ENCODE results near the gene MAGEA4.

The MAGEA4 gene

GRCh38 chrX:151889421-151889820, 23.3 kb upstream of the MAGEA4 start:
- Histone ChIP-seq H3K27me3 (ENCODE audit: insufficient read depth, low read length) (no peaks in the 10 kb centered on the region), H3K79me1 (ENCODE audit: low read length) (no peaks in the 10 kb centered on the region), H2BK120ac (ENCODE audit: insufficient read depth, low read length, poor library complexity) (no peak overlapping the region), H3K9me3 (ENCODE audit: insufficient read depth, low read depth, low read length) (no peaks in the 10 kb centered on the region), H3K79me2 (ENCODE audit: control insufficient read depth, insufficient read depth, low read length, poor library complexity) (no peaks in the 10 kb centered on the region), H2AFZ (ENCODE audit: insufficient read depth, low read length, poor library complexity) (no peak overlapping the region), H2BK12ac (ENCODE audit: low read length) (no peak overlapping the region), H3K36me3 (ENCODE audit: control insufficient read depth in 1 of 2, insufficient read depth in 2 of 2, low read length in 2 of 2) (no peaks in the 10 kb centered on the region), H3K23ac (ENCODE audit: low read length) (no peak overlapping the region), H4K8ac (ENCODE audit: low read depth, low read length) (no peak overlapping the region), H3K4ac (ENCODE audit: low read depth, low read length) (no peak overlapping the region), H4K91ac (ENCODE audit: low read depth, low read length) (no peak overlapping the region), H3K4me2 (ENCODE audit: low read length) (no peak overlapping the region), H3K18ac (ENCODE audit: low read length) (no peak overlapping the region), H3K4me3 (ENCODE audit: low read depth, low read length) (no peak overlapping the region), H3K9ac (ENCODE audit: low read length) (no peak overlapping the region), H2BK5ac (ENCODE audit: low read depth, low read length, poor library complexity) (no peak overlapping the region), H3K4me1 (ENCODE audit: control insufficient read depth in 1 of 2, insufficient read depth in 2 of 2, low read length in 2 of 2) (no peaks in the 10 kb centered on the region), H3K27ac (ENCODE audit: low read depth, low read length) (no peak overlapping the region), H2AK5ac (ENCODE audit: low read length) (no peak overlapping the region), H4K12ac (ENCODE audit: low read depth, low read length) (no peak overlapping the region), H3K14ac (ENCODE audit: low read length) (no peak overlapping the region)
- no CpG with 5 or more reads among the region's 2 CpGs for WGBS (ENCODE audit: extremely low coverage, insufficient coverage, insufficient read length)
- DNase-seq = no peak

GRCh38 chrX:151896734-151897474, 15.8 kb upstream of the MAGEA4 start:
- H4K8ac ChIP-seq (ENCODE audit: low read depth, low read length) = no peak overlapping the region
- no peak for DNase-seq
- no peak overlapping the region for H2BK5ac ChIP-seq (ENCODE audit: low read depth, low read length, poor library complexity)
- no peak overlapping the region for H3K23ac ChIP-seq (ENCODE audit: low read length)
- H3K36me3 ChIP-seq (ENCODE audit: control insufficient read depth in 1 of 2, insufficient read depth in 2 of 2, low read length in 2 of 2) = no peaks in the 10 kb centered on the region
- H3K9ac ChIP-seq (ENCODE audit: low read length) = no peak overlapping the region
- H2AK5ac ChIP-seq (ENCODE audit: low read length) = no peak overlapping the region
- no peaks in the 10 kb centered on the region for H3K4me1 ChIP-seq (ENCODE audit: control insufficient read depth in 1 of 2, insufficient read depth in 2 of 2, low read length in 2 of 2)
- no peak overlapping the region for H3K4me3 ChIP-seq (ENCODE audit: low read depth, low read length)
- H3K27me3 ChIP-seq (ENCODE audit: insufficient read depth, low read length) = no peaks in the 10 kb centered on the region
- no peak overlapping the region for H3K4ac ChIP-seq (ENCODE audit: low read depth, low read length)
- no peak overlapping the region for H2AFZ ChIP-seq (ENCODE audit: insufficient read depth, low read length, poor library complexity)
- H2BK120ac ChIP-seq (ENCODE audit: insufficient read depth, low read length, poor library complexity) = no peak overlapping the region
- no peaks in the 10 kb centered on the region for H3K79me1 ChIP-seq (ENCODE audit: low read length)
- H2BK12ac ChIP-seq (ENCODE audit: low read length) = no peak overlapping the region
- no peak overlapping the region for H3K4me2 ChIP-seq (ENCODE audit: low read length)
- H4K91ac ChIP-seq (ENCODE audit: low read depth, low read length) = no peak overlapping the region
- no peaks in the 10 kb centered on the region for H3K79me2 ChIP-seq (ENCODE audit: control insufficient read depth, insufficient read depth, low read length, poor library complexity)
- no CpG with 5 or more reads among the region's 5 CpGs for WGBS (ENCODE audit: extremely low coverage, insufficient coverage, insufficient read length)
- no peaks in the 10 kb centered on the region for H3K9me3 ChIP-seq (ENCODE audit: insufficient read depth, low read depth, low read length)
- H3K14ac ChIP-seq (ENCODE audit: low read length) = no peak overlapping the region
- H4K12ac ChIP-seq (ENCODE audit: low read depth, low read length) = no peak overlapping the region
- no peak overlapping the region for H3K27ac ChIP-seq (ENCODE audit: low read depth, low read length)
- H3K18ac ChIP-seq (ENCODE audit: low read length) = no peak overlapping the region

- Histone ChIP-seq H2BK120ac (ENCODE audit: insufficient read depth, low read length, poor library complexity) (no peak overlapping the region), H3K23ac (ENCODE audit: low read length) (no peak overlapping the region), H3K36me3 (ENCODE audit: control insufficient read depth in 1 of 2, insufficient read depth in 2 of 2, low read length in 2 of 2) (no peaks in the 10 kb centered on the region), H2BK5ac (ENCODE audit: low read depth, low read length, poor library complexity) (no peak overlapping the region), H3K18ac (ENCODE audit: low read length) (no peak overlapping the region), H3K4me3 (ENCODE audit: low read depth, low read length) (no peak overlapping the region), H3K9ac (ENCODE audit: low read length) (no peak overlapping the region), H3K14ac (ENCODE audit: low read length) (no peak overlapping the region), H2BK12ac (ENCODE audit: low read length) (no peak overlapping the region), H3K4me2 (ENCODE audit: low read length) (no peak overlapping the region), H3K9me3 (ENCODE audit: insufficient read depth, low read depth, low read length) (no peaks in the 10 kb centered on the region), H2AFZ (ENCODE audit: insufficient read depth, low read length, poor library complexity) (no peak overlapping the region), H4K12ac (ENCODE audit: low read depth, low read length) (no peak overlapping the region), H3K79me2 (ENCODE audit: control insufficient read depth, insufficient read depth, low read length, poor library complexity) (no peaks in the 10 kb centered on the region), H2AK5ac (ENCODE audit: low read length) (no peak overlapping the region), H4K91ac (ENCODE audit: low read depth, low read length) (no peak overlapping the region), H3K79me1 (ENCODE audit: low read length) (no peaks in the 10 kb centered on the region), H3K4ac (ENCODE audit: low read depth, low read length) (no peak overlapping the region), H3K27ac (ENCODE audit: low read depth, low read length) (no peak overlapping the region), H4K8ac (ENCODE audit: low read depth, low read length) (no peak overlapping the region), H3K27me3 (ENCODE audit: insufficient read depth, low read length) (no peaks in the 10 kb centered on the region), H3K4me1 (ENCODE audit: control insufficient read depth in 1 of 2, insufficient read depth in 2 of 2, low read length in 2 of 2) (peaks cover 3% of the 10 kb centered on the region in 2 experiments)
- WGBS (ENCODE audit: extremely low coverage, insufficient coverage, insufficient read length) = no CpG with 5 or more reads among the region's 2 CpGs
- peak in 1 of 2 donors; percentile 15 for DNase-seq
Measured at GRCh38 chrX:151899622-151900021, 13.1 kb upstream of the MAGEA4 start.

- no CpG with 5 or more reads among the region's 1 CpG for WGBS (ENCODE audit: extremely low coverage, insufficient coverage, insufficient read length)
- H3K18ac ChIP-seq (ENCODE audit: low read length) = no peak overlapping the region
- H2AFZ ChIP-seq (ENCODE audit: insufficient read depth, low read length, poor library complexity) = no peak overlapping the region
Measured at GRCh38 chrX:151901826-151902225, 10.9 kb upstream of the MAGEA4 start.

More at GRCh38 chrX:151901826-151902225, 10.9 kb upstream of the MAGEA4 start:
- Histone ChIP-seq H3K79me1 (ENCODE audit: low read length) (no peaks in the 10 kb centered on the region), H3K27ac (ENCODE audit: low read depth, low read length) (no peak overlapping the region), H2BK5ac (ENCODE audit: low read depth, low read length, poor library complexity) (no peak overlapping the region), H3K4me1 (ENCODE audit: control insufficient read depth in 1 of 2, insufficient read depth in 2 of 2, low read length in 2 of 2) (peaks cover 3% of the 10 kb centered on the region in 2 experiments), H2BK120ac (ENCODE audit: insufficient read depth, low read length, poor library complexity) (no peak overlapping the region), H3K4me3 (ENCODE audit: low read depth, low read length) (no peak overlapping the region), H3K4ac (ENCODE audit: low read depth, low read length) (no peak overlapping the region), H4K91ac (ENCODE audit: low read depth, low read length) (no peak overlapping the region), H4K12ac (ENCODE audit: low read depth, low read length) (no peak overlapping the region), H3K23ac (ENCODE audit: low read length) (no peak overlapping the region), H3K79me2 (ENCODE audit: control insufficient read depth, insufficient read depth, low read length, poor library complexity) (no peaks in the 10 kb centered on the region), H2AK5ac (ENCODE audit: low read length) (no peak overlapping the region), H3K9me3 (ENCODE audit: insufficient read depth, low read depth, low read length) (no peaks in the 10 kb centered on the region), H3K4me2 (ENCODE audit: low read length) (no peak overlapping the region), H2BK12ac (ENCODE audit: low read length) (no peak overlapping the region), H4K8ac (ENCODE audit: low read depth, low read length) (no peak overlapping the region), H3K36me3 (ENCODE audit: control insufficient read depth in 1 of 2, insufficient read depth in 2 of 2, low read length in 2 of 2) (no peaks in the 10 kb centered on the region), H3K9ac (ENCODE audit: low read length) (no peak overlapping the region), H3K27me3 (ENCODE audit: insufficient read depth, low read length) (no peaks in the 10 kb centered on the region), H3K14ac (ENCODE audit: low read length) (no peak overlapping the region)
- no peak for DNase-seq
